HG03565 (cell line): ENCODE results near the gene LSM14B.
"Not testable (repeated sequence)": the region's sequence is repeated elsewhere in the genome, so short reads cannot be mapped to it uniquely, and the experiment has no call there.

Experiments used
- ATAC-seq: cut with Tn5 transposase; IDR thresholded peaks from one replicate; pipeline ENCODE4 v1.9.1; 2021; ENCODE audit warnings: mild to moderate bottlenecking, moderate library complexity; ENCODE audit not compliant: unreplicated experiment

The LSM14B gene

GRCh38 chr20:62111148-62111547 is 11.1 kb upstream of the LSM14B start:
- ATAC-seq, result no peak

GRCh38 chr20:62112368-62112767 is 9.9 kb upstream of the LSM14B start:
- ATAC-seq, result no peak

DNA sequence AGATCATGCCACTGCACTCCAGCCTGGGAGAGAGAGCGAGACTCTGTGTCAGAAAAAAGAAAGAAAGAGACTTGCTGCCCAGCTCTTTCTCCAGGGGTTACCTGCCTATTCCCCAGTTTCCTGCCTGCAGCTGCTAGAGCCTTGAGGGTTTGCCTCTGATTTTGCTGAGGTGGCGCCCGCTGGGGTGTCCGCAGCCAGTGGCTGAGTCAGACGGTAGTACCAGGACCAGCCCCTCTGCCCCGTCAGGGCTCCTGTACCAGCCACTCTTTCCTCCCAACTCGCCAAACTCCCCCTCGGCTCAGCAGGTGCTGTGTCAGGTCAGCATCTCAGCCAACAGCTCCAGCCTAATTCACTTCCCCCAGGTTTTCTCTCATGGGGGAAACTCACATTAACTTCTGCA is 7.4 kb upstream of the LSM14B start:
- ATAC-seq, result no peak

DNA sequence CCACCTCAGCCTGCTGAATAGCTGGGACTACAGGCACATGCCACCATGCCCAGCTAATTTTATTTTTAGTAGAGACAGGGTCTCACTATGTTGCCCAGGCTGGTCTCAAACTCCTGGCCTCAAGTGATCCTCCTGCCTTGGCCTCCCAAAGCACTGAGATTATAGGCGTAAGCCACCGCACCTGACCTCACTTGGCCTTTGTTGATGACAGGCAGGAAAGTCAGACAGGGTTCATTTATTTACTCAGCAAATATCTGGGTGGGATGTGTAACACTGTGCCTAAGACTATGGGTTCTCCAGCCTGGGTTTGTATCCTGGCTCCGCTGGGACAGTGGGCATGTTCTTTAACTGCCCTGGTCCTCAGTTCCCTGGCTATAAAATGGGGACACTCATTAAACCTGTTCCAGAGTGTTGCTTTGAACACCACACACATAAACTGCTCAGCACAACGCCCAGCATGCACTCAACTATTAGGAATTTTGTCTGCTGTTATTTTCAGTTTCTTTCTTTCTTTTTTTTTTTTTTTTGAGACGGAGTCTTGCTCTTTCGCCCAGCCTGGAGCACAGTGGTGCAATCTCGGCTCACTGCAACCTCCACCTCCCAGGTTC is 6.4 kb upstream of the LSM14B start:
- ATAC-seq, result not testable (repeated sequence)

DNA sequence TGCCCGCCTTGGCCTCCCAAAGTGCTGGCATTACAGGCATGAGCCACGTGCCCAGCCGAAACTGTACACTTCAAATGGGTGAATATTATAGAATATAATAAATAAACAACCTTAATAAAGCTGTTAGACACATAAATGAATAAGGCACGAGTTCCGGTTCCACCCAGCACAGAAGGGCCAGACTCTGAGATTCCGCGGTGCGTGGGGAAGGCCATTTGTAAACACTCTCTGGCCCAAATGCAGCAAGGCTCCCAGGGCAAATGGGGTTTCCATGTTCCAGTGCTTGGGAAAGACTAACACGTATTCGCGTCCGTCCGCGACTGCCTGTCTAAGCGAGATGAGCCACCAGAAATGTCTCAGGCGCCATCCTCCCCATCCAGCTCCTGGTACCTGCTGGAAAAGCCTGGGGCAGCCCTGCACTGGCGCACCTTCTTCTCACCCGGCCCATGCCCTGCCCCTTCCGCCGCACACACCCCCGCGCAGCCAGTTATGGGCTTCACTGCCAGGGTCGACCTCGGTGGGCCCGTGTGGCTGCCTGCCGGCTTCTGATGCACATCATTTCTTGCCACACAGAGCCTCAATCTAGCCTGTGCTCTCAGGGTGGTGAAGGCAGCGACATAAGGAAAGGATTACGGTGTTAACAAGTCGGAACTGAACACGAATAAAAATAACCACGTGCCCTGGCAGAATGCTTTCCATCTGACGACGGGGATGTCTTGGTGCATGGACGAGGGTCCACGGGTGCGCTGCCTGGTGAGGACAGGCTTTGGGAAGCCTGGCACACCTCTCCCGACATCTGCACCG is 5.5 kb upstream of the LSM14B start:
- no peak for ATAC-seq

DNA sequence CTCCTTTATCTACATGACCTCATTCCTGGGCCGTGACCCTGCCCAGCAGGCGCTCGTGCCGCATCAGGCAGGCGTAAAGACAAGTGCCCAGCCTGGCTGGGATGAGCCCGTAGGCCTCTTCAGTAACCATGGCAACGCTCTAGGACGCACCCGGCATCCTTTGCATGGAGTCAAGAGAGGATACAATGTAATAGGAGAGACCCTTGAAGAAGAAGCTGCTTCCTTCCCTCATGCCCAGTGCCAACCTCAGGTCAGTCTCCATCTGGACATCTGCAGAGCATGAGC is 5.0 kb upstream of the LSM14B start:
- ATAC-seq, result no peak

- no peak for ATAC-seq
Measured at GRCh38 chr20:62117658-62118057, 4.6 kb upstream of the LSM14B start.

DNA sequence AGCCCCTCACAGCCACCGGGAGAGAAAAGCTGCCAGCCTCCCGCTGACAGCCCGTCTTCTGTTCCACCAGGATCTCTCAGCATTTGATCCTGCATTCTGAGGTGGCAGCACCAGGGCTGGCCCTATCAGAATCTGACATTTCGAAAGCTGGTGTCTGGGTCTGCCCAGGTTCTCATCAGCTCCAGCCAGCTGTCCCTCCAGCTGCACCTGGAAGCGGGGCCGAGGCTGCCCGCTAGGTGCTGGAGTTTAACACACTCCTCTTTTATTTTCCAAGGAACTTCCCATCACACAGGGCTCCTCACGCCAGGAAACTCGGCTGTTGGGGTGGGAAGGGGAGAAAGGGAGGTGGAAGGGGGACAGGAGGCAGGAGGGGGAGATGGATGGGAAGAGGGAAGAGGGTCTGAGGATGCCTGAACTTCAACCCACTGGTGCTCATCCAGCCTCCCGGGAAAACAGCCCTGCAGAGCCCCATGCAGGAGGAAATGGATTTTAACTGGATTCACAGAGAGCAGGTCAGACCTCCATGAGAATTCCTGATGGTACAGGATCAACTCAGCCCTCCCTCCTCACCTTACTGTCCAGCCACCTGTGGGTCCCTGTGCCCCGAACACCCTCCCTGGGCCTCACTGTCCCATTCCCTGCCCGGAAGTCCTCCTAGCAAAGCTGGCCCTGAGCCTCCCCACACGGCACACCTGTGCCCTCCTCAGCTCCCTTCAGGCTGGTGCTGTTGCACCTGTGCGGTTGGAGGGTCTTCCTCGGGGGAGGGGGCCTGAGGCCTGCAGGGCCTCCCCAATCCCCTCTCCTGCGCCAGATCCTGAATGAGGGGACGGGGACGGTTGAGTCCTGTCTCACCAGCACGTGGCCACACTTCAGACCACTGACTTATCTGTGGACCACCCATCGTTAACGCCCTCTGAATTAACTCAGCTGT is 3.9 kb upstream of the LSM14B start:
- ATAC-seq, result no peak

- no peak for ATAC-seq
Measured at GRCh38 chr20:62119115-62119514, 3.2 kb upstream of the LSM14B start.

- ATAC-seq, result no peak
Measured at GRCh38 chr20:62119591-62120364, 2.5 kb upstream of the LSM14B start.

DNA sequence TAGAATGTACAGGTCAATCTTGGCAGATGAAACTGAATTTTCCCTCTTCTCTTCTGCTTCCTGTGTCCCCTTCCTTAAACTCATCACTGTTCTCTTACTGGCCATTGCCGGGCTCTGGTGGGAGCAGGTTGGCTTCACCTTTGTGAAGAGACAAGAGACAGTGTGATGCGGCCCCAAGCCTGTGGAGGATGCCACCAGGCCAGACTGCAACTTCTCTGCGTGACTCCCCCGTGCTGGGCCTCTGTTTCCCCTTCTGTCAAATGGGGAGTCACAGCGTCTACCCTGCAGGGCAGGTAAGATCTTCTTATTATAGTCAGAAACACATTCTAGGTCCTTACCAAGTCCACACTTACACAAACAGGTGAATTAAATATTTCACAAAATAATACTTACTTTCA is 1.9 kb upstream of the LSM14B start:
- no peak for ATAC-seq

- peak; percentile 3 for ATAC-seq
Measured at GRCh38 chr20:62120990-62121775, 1.1 kb upstream of the LSM14B start.

DNA sequence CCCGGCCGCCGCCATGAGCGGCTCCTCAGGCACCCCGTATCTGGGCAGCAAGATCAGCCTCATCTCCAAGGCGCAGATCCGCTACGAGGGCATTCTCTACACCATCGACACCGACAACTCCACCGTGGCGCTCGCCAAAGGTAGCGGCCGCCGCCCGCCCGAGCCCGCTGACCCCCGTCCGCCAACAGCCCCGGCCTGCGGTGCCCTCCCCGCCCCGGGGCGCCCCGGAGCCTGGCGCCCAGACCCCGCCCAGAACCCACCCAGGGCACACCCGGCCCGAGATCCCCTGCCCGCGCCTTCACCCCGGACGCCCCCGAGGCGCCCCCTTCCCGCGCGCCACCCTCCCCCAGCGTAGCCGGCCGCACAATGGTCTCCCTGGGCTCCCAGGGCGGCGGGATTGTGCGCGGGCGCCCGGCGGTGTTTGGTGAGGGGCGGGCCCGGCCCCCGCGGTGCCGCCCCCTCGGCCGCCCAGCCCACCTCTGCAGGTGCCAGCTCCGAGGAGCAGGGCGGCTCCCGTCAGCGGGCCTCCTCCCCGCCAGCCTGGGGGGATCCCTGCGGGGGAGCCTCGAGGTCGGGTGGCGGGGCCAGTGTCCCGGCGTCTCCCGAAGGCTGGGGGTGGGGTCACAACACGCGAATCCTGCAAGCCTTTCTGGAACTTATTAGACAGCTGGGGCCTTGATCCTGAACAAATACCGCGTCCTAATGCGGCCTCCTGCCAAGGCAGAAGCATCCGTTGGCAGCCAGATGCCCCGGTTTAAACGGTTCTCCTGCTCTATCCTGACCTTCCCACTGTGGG is 577 bp downstream of the LSM14B start:
- ATAC-seq, result no peak

GRCh38 chr20:62123450-62124118 is 1.3 kb downstream of the LSM14B start:
- ATAC-seq, result no peak

- ATAC-seq, result no peak
Measured at GRCh38 chr20:62126141-62126540, 3.9 kb downstream of the LSM14B start.

- no peak for ATAC-seq
Measured at GRCh38 chr20:62127799-62128198, 5.5 kb downstream of the LSM14B start.

- ATAC-seq, result no peak
Measured at GRCh38 chr20:62128502-62128901, 6.2 kb downstream of the LSM14B start.

GRCh38 chr20:62129731-62130531 is 7.7 kb downstream of the LSM14B start:
- no peak for ATAC-seq
